Measurements from ENCODE around the gene KLHDC8B. TPM values are rescaled to one million over a fixed set of nuclear protein-coding genes. Genes with fewer than 3 reads are reported as not detected.

The KLHDC8B gene
- total and polyA plus RNA-seq, 9 of the 15 experiments (the other 6 are each of a cell fraction or from before 2014, with no cell fraction given), result 6.9 to 34.8 (median 25.2) TPM

DNA sequence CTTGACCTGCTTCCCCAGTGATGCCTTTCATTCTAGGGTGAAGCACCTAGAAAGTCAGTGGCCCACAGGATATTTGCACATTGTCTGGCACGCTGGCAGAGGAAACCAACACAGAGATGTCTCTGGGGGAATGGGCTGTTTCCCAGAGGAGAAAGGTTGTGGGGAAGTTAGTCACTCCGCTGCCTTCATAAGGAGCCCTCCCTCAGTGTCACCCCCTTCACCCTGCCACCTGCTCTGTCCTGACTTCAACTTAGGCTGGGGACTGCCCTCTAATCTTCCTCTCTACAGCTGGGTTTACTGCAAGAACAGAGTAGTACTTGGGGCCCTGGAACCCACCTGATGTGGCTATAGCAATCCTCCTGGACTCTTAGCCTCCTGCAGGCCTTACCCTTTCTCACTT lies 5.7 kb downstream of the KLHDC8B start:
- H3K27ac ChIP-seq (ENCODE audit: extremely low read depth, low read depth, low read length), result no peak overlapping the region
- CTCF ChIA-PET (ENCODE audit: low intra/inter-chr PET ratio), result no interaction called here
- no peak overlapping the region for H3K4me3 ChIP-seq
- H3K9ac ChIP-seq (ENCODE audit: insufficient read depth in 1 of 2, low read depth in 2 of 2, low read length in 2 of 2), result no peak overlapping the region
- TF ChIP-seq RHOXF2B (CRISPR knock-in tag; conservative IDR thresholded peaks at IDR 0.05), result no peak
- no peak for TF ChIP-seq FOXM1 (IDR thresholded peaks at IDR 0.05; ENCODE audit: low read depth)
- no peak for TF ChIP-seq FOXM1 (CRISPR knock-in tag; IDR thresholded peaks at IDR 0.05; ENCODE audit: low read depth)
- TF ChIP-seq ZSCAN32 (CRISPR knock-in tag; IDR thresholded peaks at IDR 0.05), result no peak
- no peak for TF ChIP-seq KLF13 (tag; IDR thresholded peaks at IDR 0.05; ENCODE audit: borderline replicate concordance, low read depth)
- TF ChIP-seq GABPA (tag; conservative IDR thresholded peaks at IDR 0.05; ENCODE audit: low read depth), result no peak
- no peak for TF ChIP-seq ZNF75A (CRISPR knock-in tag; IDR thresholded peaks at IDR 0.05)
- no peak for TF ChIP-seq KLF1 (tag; IDR thresholded peaks at IDR 0.05)
- no peak for TF ChIP-seq NFE2L1 (tag; IDR thresholded peaks at IDR 0.05; ENCODE audit: borderline replicate concordance, low read depth)
- TF ChIP-seq RAD21 (CRISPR knock-in tag; conservative IDR thresholded peaks at IDR 0.05 in 1 of 2, IDR thresholded peaks at IDR 0.05 in 1 of 2), result no peak
- no peak for TF ChIP-seq ZNF12 (CRISPR knock-in tag; IDR thresholded peaks at IDR 0.05)
- TF ChIP-seq NFATC3 (IDR thresholded peaks at IDR 0.05), result no peak
- no peak for TF ChIP-seq ZNF764 (CRISPR knock-in tag; IDR thresholded peaks at IDR 0.05; ENCODE audit: low read depth)
- TF ChIP-seq SRSF7 (optimal IDR thresholded peaks at IDR 0.05; ENCODE audit: low read depth, low read length), result no peak
- intact Hi-C loops (cut with micrococcal nuclease) (no loop called here), in situ Hi-C loops (cut with MboI) (no loop called here)
- no TSS peak for BruUV-seq (replicated peaks)
- POLR2A ChIA-PET, result interaction anchor here (0.5 kb wide), 1 partner anchor 10 kb away, joined by 3 read pairs; no protein-coding TSS in a partner anchor
- H4K20me1 ChIP-seq (replicated peaks; ENCODE audit: control insufficient read depth, insufficient read depth, low read length), result no peaks in the 10 kb centered on the region; the same call in 1 of the 2 replicates
- H3K36me3 ChIP-seq (ENCODE audit: control insufficient read depth, insufficient read depth, low read length), result peaks cover 16% of the 10 kb centered on the region
- H3K4me1 ChIP-seq (replicated peaks in 1 of 2; ENCODE audit: control insufficient read depth in 2 of 2, insufficient read depth in 2 of 2, low read length in 2 of 2), result peaks cover 19 to 34% of the 10 kb centered on the region in 2 experiments
- no peaks in the 10 kb centered on the region for H3K9me3 ChIP-seq (replicated peaks; ENCODE audit: control insufficient read depth, insufficient read depth, low read depth, low read length)
- 50% methylated on average over 1 of the region's 2 CpGs for WGBS (ENCODE audit: insufficient coverage, low coverage, missing lambda C conversion rate)
- DNase-seq (ENCODE audit: extremely low read depth in 1 of 4, low spot score in 3 of 4) (no peak), FAIRE-seq (no peak), ATAC-seq (no peak)
- H3K27me3 ChIP-seq (ENCODE audit: control insufficient read depth in 2 of 2, insufficient read depth in 2 of 2, low read length in 2 of 2), result no peaks in the 10 kb centered on the region
- no peak overlapping the region for H2AFZ ChIP-seq (ENCODE audit: low read depth, low read length)
- H3K79me2 ChIP-seq (ENCODE audit: control insufficient read depth, insufficient read depth, low read length), result peaks cover 18% of the 10 kb centered on the region
- no peak overlapping the region for H3K4me2 ChIP-seq (ENCODE audit: insufficient read depth, low read length)
- H3K9me1 ChIP-seq (ENCODE audit: control insufficient read depth, insufficient read depth, low read length), result peaks cover 3% of the 10 kb centered on the region

Data from K562 (cell line).